PFSK-1 (cell line): ENCODE results near the gene LCN6. TPM values are rescaled to one million over a fixed set of nuclear protein-coding genes. Genes with fewer than 3 reads are reported as not detected.

Source experiments
- FOXP2 ChIP-seq: optimal IDR thresholded peaks from 2 replicates; pipeline ENCODE3; 2011; ENCODE audit warnings: borderline replicate concordance, control low read depth, inconsistent platforms; ENCODE audit not compliant: insufficient read depth; ENCODE audit errors: extremely low read length, extremely low read depth
- POLR2AphosphoS5 ChIP-seq: IDR thresholded peaks from 2 replicates; pipeline ENCODE4 v1.6.1; 2012; ENCODE audit warnings: low read depth, mild to moderate bottlenecking, control low read depth, low read length, moderate library complexity
- REST ChIP-seq, 2 experiments: IDR thresholded peaks; 2 replicates each; pipeline versions ENCODE4 v1.6.1 to v1.8.0; 2011 to 2012; ENCODE audit warnings: low read depth in 2 of 2, low read length in 2 of 2, control low read depth in 1 of 2, inconsistent platforms in 1 of 2, mild to moderate bottlenecking in 1 of 2, moderate library complexity in 1 of 2; ENCODE audit not compliant: insufficient read depth in 1 of 2
- SIN3A ChIP-seq: IDR thresholded peaks from 2 replicates; pipeline ENCODE4 v1.6.1; 2012; ENCODE audit warnings: mild to moderate bottlenecking, low read length, moderate library complexity, borderline replicate concordance; ENCODE audit not compliant: insufficient read depth
- TAF1 ChIP-seq: IDR thresholded peaks from 2 replicates; pipeline ENCODE4 v1.6.1; 2012; ENCODE audit warnings: low read length, control low read depth, borderline replicate concordance; ENCODE audit not compliant: insufficient read depth
- polyA plus RNA-seq: library from polyadenylated mRNA; unstranded; fragments of >200 nt; gene quantifications from one replicate; pipeline ENCODE4 v1.2.1, GENCODE V29; 2012; ENCODE audit warnings: low read depth, missing spikeins; ENCODE audit not compliant: insufficient read length

The LCN6 gene
- polyA plus RNA-seq: 1.4 TPM

DNA sequence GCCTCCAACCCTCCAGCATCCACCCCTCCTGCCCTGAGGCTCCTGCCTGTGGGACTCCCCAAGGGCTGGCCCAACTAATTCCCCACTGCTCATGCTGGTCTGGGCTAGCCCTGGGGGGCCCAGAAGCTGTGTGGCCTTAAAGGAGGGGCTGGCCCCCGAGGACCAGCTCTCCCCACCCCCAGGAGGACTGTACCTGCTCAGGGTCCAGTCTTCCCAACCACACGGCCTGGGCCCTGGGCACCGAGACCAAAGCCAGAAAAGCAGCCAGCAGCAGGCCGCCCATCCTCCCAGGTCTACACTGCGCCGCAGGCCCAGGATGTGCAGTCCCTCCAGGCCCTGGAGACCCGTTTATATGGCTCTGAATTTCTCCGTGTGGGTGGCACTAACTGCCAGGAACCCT is at the start of gene LCN6:
TSS of gene LCN6 (minus strand) at position 325 of the 400 bp plus-strand sequence. CDS start at position 283, 42 bp downstream.
- TF ChIP-seq REST (IDR thresholded peaks at IDR 0.05; ENCODE audit: insufficient read depth in 1 of 2, low read depth in 2 of 2, low read length in 2 of 2): no peak

- TF ChIP-seq REST (IDR thresholded peaks at IDR 0.05; ENCODE audit: insufficient read depth in 1 of 2, low read depth in 2 of 2, low read length in 2 of 2) (no peak), TAF1 (no peak), POLR2AphosphoS5 (no peak), SIN3A (no peak), FOXP2 (no peak)
Observed at GRCh38 chr9:136796238-136796774, 48.0 kb upstream of the LCN6 start, which contains the start of gene CCDC183. Gene CCDC183 (plus strand): TSS chr9:136796338. CDS start chr9:136796398, 60 bp downstream.

DNA sequence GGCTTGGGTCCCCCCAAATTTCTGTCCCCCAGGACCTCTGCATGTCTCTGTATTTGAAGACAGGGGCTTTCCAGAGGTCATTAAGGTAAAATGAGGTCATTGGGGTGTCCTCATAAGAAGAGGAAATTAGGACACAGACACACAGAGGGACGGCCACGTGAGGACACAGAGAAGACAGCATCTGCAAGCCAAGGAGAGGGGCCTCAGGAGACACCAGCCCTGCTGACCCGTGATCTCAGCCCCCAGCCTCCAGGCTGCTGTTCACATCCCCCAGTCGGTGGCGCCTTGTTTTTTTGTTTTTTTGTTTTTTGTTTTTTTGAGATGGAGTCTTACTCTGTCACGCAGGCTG is 46.6 kb upstream of the LCN6 start:
- no peak for TF ChIP-seq REST (IDR thresholded peaks at IDR 0.05; ENCODE audit: insufficient read depth in 1 of 2, low read depth in 2 of 2, low read length in 2 of 2)
- no peak for TF ChIP-seq SIN3A
- TF ChIP-seq TAF1: no peak
- no peak for TF ChIP-seq FOXP2
- TF ChIP-seq POLR2AphosphoS5: no peak

- no peak for TF ChIP-seq POLR2AphosphoS5
- no peak for TF ChIP-seq SIN3A
- no peak for TF ChIP-seq TAF1
- TF ChIP-seq REST (IDR thresholded peaks at IDR 0.05; ENCODE audit: insufficient read depth in 1 of 2, low read depth in 2 of 2, low read length in 2 of 2): no peak
- no peak for TF ChIP-seq FOXP2
Observed at GRCh38 chr9:136794281-136794999, 46.1 kb upstream of the LCN6 start.
